GM23338 (cell line): Measurements from ENCODE around the gene ANO1. TPM values are rescaled to one million over a fixed set of nuclear protein-coding genes. Genes with fewer than 3 reads are reported as not detected.

ENCODE experiments used
- CREB1 ChIP-seq: fragments of 250-450 bp; sonication (Bioruptor Pico); IDR thresholded peaks from 2 replicates; pipeline ENCODE4 v1.5.0; 2020; ENCODE audit warnings: low read depth, mild to moderate bottlenecking, moderate library complexity
- CTCF ChIP-seq, 2 experiments: fragments of 200-600 bp in 1 of 2; sonication (generic) in 1 of 2; conservative IDR thresholded peaks; 2 replicates each; pipeline versions ENCODE4 v1.5.1 to v1.6.1; 2016 to 2017; ENCODE audit warnings: antibody characterized with exemption in 2 of 2, low read depth in 2 of 2, mild to moderate bottlenecking in 2 of 2, moderate library complexity in 1 of 2
- ETS1 ChIP-seq: IDR thresholded peaks from 2 replicates; pipeline ENCODE4 v1.6.1; 2016; ENCODE audit warnings: antibody characterized with exemption
- EZH2 ChIP-seq: fragments of 200-600 bp; sonication (generic); IDR thresholded peaks from one replicate; pipeline ENCODE4 v1.8.0; 2017; ENCODE audit warnings: antibody characterized with exemption, mild to moderate bottlenecking, low read depth; ENCODE audit not compliant: unreplicated experiment
- EZH2phosphoT487 ChIP-seq: fragments of 200-600 bp; sonication (generic); IDR thresholded peaks from one replicate; pipeline ENCODE4 v1.8.1; 2018; ENCODE audit warnings: antibody characterized with exemption; ENCODE audit not compliant: unreplicated experiment
- JUNB ChIP-seq: IDR thresholded peaks from one replicate; pipeline ENCODE4 v1.6.1; 2016; ENCODE audit warnings: antibody characterized with exemption; ENCODE audit not compliant: unreplicated experiment
- NANOG ChIP-seq: IDR thresholded peaks from 2 replicates; pipeline ENCODE4 v1.6.1; 2016; ENCODE audit warnings: antibody characterized with exemption, borderline replicate concordance
- POLR2AphosphoS5 ChIP-seq: IDR thresholded peaks from 2 replicates; pipeline ENCODE4 v1.6.1; 2016; ENCODE audit warnings: antibody characterized with exemption, low read depth
- STAT1 ChIP-seq: IDR thresholded peaks from one replicate; pipeline ENCODE4 v1.6.1; 2016; ENCODE audit warnings: antibody characterized with exemption; ENCODE audit not compliant: unreplicated experiment
- ZNF114 ChIP-seq: fragments of 250-450 bp; sonication (Bioruptor Pico); IDR thresholded peaks from 2 replicates; pipeline ENCODE4 v1.5.0; 2020; ENCODE audit warnings: mild to moderate bottlenecking, moderate library complexity
- ZNF331 ChIP-seq: fragments of 250-450 bp; sonication (Bioruptor Pico); IDR thresholded peaks from 2 replicates; pipeline ENCODE4 v1.5.0; 2020; ENCODE audit warnings: low read depth, mild to moderate bottlenecking, moderate library complexity
- ZNF462 ChIP-seq: fragments of 250-450 bp; sonication (Bioruptor Pico); IDR thresholded peaks from 2 replicates; pipeline ENCODE4 v1.5.0; 2020; ENCODE audit warnings: mild to moderate bottlenecking, moderate library complexity
- polyA plus RNA-seq: library from polyadenylated mRNA; unstranded; fragments of >200 nt; fragmentation: Nextera tagmentation; extraction: Ambion mirVana; gene quantifications from 2 replicates; pipeline ENCODE4 v1.2.1, GENCODE V29; 2016
- total RNA-seq: library from RNA; depleted of rRNA; stranded (reverse); fragments of >200 nt; shearing (Covaris generic); gene quantifications from 2 replicates; pipeline ENCODE4 v1.2.3, GENCODE V29; 2014

The ANO1 gene
- total and polyA plus RNA-seq, 2 experiments from 2014 or later, result 1.4 to 3.4 TPM

- TF ChIP-seq ZNF462 (CRISPR knock-in tag) (no peak), POLR2AphosphoS5 (no peak), NANOG (no peak), EZH2phosphoT487 (no peak), ZNF114 (CRISPR knock-in tag) (no peak), ZNF331 (CRISPR knock-in tag) (no peak), JUNB (no peak), STAT1 (no peak), EZH2 (no peak), CREB1 (CRISPR knock-in tag) (no peak), CTCF (conservative IDR thresholded peaks at IDR 0.05; ENCODE audit: low read depth in 2 of 2) (no peak), ETS1 (no peak)
Measured at GRCh38 chr11:70145071-70145470, 67.0 kb downstream of the ANO1 start (continued).
